ENCODE measurements around the gene FCER2.

FCER2 gene

DNA sequence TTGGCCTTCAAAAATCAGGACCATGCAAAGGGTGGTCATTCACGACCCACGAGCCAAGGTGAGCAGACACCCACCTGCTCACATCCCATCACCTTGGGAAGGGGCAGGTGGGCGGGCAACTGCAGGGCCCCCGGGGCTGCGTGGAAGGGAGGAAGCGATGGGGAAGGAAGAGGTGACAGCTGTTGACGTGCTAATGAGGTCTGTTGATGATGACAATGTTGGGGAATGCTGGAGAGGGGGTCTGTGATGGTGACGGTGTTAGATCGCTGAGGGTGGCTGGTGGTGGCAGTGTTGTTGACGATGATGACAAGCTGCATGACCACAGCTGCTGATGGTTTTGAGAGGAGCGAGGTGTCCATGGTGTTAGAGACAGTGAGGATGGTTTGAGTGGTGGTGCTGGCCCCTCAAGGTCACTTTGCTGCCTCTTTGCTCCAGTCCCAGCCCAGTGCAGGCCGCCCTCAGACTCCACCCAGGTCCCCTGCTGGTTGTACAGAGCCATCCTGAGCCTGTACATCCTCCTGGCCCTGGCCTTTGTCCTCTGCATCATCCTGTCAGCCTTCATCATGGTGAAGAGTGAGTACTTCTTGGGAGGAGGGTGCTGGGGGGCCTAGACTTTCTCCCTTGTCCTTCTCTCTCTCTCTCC, 24.1 kb downstream of the FCER2 start:
- DNase-seq (ENCODE audit: low read depth, low spot score), result no peak

DNA sequence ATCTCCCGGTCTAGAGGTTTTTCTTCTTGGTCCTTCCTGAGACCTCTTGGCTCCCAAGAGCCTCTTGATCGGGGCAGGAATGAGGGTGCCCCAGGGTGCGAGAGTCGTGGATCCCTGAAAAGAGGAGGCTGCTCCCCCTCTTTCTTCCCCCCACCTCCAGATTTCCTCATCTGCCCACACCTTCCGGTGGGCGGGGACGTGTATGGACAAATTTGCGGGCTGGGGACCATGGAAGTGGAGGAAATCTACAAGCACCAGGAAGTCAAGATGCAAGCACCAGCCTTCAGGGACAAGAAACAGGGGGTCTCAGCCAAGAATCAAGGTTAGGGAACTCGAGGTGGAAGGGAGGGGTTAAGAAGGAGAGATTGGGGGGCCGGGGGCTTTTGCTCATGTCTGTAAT, 25.1 kb downstream of the FCER2 start, which contains the start of gene MCEMP1:
Gene MCEMP1 (plus strand): TSS at position 237 of the 400 bp plus-strand sequence. CDS start 31 bp downstream, at position 268.
- no peak for DNase-seq (ENCODE audit: low read depth, low spot score)

DNA sequence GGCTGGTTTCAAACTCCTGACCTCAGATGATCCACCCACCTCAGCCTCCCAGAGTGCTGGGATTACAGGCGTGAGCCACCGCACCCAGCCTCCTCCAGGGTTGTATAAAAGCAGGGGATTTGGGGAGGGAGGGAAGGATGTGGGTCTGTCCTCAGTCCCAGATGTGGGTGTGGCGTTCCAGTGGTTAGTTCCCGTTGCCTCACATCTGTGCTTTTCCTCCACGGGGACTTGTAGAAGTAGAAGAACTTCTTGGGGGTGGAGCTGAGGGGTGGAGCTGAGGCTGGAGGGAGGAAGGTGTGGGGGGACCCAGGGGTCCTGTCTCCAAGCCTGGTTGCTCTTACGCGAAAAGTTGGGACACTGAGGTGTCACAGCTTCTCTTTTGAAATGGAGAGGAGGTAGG, 25.6 kb downstream of the FCER2 start:
- no peak for DNase-seq (ENCODE audit: low read depth, low spot score)

DNA sequence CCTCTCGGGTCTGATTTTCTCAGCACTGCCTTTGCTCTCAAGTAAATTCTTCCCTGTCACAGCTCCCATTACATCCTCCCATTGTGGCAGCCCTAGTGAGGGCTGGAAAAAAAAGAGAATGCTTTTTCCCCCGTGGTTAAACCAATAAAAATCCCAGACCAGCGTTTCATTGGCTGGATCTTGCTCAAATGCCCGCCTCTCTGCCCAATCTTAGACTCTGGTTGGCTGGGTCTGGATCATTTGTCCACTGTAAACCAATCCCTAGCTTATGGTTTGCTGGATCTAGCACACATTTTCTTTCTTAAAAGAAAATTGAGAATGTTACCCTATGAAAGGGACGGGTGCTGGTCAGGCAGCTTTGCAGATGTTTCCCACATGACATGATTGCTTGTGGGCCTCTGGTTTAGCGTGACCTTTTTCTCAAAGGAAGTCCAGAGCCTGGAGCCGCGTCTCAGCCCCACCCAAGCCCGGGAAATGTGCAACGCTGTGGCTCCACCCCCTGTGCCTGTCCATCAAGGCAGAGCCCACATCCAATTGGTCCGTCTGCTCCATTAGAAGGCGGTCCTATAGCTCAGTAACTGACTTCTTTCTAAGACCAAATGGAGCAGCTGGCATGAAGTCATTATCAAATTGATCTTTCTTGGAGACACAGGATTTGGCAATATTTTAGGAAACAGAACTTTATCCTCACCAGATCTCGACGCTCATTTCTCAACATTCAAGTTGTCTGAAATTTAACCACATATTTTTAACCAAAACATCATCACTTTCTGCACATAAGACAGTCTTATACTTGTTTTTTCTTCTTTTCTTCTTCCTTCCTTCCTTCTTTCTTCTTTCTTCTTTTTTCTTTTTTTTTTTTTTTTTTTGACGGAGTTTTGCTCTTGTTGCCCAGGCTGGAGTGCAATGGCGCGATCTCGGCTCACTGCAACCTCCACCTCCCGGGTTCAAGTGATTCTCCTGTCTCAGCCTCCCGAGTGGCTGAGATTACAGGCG, 27.6 kb downstream of the FCER2 start:
- DNase-seq (ENCODE audit: low read depth, low spot score), result peak; percentile 76

DNA sequence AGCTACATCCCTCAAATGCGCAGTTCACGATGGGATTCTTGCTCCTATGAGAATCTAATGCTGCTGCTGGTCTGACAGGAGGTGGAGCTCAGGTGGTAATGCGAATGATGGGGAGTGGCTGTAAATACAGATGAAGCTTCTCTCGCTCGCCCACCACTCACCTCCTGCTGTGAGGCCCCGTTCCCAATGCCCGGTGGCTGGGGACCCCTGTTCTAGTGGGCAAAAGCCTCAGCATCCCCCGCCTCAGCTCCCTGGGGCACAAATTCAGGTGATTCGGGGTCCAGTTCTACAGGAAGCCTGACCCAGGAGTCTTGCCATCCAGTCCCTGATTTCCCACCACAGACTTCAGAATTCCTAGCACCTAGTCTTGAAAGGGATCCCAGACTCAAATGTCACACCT, 29.4 kb downstream of the FCER2 start:
- no peak for DNase-seq (ENCODE audit: low read depth, low spot score)

DNA sequence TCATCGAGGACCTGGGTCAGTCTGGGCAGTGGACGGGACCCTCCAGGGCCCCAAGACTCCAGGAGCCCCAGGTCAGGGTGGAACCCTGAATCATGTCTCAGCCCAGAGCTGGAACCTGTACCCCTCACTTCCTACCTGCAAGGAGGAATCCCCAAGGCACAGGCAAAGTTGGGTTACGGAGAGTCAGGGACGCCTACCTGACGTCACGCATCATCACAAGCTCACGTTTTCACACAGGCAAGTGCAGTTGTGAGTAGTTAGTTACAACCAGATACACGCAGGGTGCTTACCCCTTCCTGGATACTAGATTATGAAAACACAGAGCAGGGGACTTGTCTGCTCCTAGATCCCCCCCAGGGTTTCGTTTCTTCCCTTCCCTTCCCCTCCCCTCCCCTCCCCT, 31.1 kb downstream of the FCER2 start:
- DNase-seq (ENCODE audit: low read depth, low spot score), result no peak

DNA sequence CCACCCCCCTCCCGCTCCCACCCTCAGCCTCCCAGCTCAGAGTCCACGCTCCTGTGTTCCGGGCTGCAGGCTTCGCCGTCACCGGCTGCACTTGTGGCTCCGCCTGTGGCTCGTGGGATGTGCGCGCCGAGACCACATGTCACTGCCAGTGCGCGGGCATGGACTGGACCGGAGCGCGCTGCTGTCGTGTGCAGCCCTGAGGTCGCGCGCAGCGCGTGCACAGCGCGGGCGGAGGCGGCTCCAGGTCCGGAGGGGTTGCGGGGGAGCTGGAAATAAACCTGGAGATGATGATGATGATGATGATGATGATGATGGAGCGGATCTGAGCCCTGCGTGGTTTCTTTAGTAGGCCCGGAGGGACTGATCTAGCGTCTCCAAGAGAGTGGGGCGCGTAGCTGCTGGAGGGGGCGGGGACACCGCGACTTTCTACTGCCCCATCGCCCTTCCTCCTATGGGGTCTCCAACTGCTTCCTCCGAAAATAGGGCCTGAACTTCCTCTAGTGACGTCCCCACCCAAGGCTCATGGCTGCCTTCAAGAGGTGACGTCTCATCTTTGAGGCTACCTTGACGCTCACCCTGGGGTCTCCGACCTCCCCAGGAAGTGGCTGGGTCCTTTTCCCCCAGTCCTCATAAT, 31.7 kb downstream of the FCER2 start:
- DNase-seq (ENCODE audit: low read depth, low spot score), result no peak

DNA sequence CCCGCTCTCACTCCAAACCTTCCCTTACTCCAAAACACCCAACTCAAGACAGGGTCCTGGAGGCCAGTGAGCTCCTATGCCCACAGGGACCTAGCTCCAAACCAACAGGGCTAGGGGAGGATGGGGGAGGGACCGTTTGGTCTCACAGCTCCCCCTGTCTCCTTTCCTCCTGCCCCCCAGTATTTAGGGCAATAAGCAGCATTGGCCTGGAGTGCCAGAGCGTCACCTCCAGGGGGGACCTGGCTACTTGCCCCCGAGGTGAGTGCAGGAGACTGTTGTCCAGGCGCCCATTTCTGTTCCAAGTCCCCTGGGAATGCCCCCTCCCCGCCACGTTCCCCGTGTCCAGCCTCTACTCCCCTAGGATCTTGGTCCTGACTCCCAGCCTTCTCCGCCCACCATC, 32.3 kb downstream of the FCER2 start:
- DNase-seq (ENCODE audit: low read depth, low spot score), result no peak

DNA sequence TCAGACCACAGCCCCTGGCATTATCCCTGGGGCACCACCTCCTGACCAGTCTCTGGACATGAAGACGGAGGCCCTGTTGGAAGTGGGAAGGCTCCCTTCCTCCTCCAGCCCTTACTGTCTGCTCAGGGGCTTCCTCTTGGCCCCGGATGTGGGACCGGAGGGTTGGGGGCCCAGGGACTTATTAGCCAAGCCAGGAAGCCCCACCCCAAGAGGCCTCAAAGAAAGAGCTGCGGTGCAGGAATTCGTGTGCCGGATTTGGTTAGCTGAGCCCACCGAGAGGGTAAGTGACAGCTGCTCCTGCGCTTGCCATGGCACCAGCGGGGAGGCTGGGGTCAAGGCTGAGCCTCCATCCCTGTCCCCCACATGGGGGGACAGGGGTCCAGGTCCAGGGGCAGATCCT, 33.1 kb downstream of the FCER2 start, which contains the start of gene RETN:
Gene RETN (plus strand): TSS at position 208 of the 400 bp plus-strand sequence. CDS start 278 bp downstream, outside the sequence.
- no peak for DNase-seq (ENCODE audit: low read depth, low spot score)

DNA sequence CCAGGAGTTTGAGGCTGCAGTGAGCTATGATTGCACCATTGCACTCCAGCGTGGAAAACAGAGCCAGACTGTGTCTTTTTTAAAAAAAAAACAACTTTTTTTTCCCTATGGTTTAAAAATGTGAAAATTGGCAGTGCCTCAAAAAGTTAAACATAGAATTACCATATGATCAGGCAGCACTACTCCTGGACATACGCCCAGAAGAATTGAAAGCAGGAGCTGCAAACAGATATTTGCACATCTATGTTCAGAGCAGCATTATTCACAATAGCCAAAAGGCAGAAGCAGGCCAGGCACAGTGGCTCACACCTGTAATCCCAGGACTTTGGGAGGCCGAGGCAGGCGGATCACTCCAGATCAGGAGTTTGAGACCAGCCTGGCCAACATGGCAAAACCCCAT, 36.9 kb downstream of the FCER2 start:
- no peak for DNase-seq (ENCODE audit: low read depth, low spot score)

DNA sequence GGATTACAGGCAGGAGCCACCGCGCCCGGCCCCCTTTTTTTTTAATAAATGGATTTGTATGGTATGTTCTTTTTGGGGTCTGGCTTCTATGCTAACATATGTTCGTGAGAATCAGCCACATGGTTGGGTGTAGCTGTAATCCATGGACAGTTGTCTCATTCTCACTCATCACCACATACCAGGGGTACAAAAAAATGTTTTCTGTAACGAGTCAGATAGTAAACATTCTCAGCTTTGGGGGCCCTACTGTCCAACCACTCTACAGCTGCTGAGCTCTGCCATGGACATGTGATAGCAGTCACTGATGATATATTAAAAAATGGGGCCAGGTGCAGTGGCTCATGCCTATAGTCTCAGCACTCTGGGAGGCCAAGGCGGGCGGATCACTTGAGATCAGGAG, 38.2 kb downstream of the FCER2 start:
- DNase-seq (ENCODE audit: low read depth, low spot score), result no peak

DNA sequence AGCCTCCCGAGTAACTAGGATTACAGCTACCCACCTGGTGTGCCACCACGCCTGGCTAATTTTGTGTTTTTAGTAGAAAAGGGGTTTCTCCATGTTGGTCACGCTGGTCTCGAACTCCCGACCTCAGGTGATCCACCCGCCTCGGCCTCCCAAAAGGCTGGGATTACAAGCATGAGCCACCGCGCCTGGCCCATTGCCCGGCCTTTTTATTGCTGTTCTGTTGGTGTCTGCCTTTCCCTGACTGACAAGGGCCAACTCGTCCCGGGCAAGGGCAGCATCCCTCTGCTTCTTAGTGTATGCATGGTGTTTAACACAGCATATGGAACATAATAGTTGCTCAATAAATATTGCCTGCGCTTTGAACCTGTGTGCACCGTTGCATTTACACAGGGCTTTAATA, 39.3 kb downstream of the FCER2 start:
- no peak for DNase-seq (ENCODE audit: low read depth, low spot score)

DNA sequence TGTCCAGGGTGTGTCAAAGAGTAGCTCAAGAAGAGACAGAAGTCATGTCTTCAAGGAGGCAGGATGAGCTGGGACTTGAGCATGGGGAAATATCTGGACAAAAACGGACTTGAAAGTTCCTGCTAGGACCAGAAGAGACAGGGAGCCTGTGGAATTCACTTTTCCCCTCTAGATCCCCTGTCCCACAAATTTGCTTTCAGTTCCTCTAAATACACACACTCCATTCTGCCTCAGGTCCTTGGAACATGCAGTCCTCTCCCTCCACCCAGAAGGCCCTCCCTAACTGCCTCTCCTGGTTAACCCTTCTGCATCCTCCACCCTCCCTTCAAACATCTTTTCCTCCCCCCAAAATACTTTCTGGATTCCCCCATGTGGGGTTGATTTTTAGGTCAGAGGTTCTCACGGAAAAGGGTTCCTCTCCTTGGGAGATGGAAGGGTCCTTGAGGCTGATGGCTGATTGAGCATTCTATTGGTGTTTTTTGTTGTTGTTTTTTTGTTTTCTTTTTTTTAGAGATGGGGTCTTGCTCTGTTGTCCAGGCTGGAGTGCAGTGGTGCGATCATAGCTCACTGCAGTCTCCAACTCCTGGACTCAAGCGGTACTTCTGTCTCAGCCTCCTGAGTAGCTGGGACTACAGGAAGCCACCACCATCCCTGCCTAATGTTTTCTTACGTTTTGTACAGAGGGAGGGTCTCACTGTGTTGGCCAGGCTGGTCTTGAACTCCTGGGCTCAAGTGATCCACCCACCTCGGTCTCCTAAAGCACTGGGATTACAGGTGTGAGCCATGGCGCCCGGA, 40.0 kb downstream of the FCER2 start:
- DNase-seq (ENCODE audit: low read depth, low spot score), result no peak

DNA sequence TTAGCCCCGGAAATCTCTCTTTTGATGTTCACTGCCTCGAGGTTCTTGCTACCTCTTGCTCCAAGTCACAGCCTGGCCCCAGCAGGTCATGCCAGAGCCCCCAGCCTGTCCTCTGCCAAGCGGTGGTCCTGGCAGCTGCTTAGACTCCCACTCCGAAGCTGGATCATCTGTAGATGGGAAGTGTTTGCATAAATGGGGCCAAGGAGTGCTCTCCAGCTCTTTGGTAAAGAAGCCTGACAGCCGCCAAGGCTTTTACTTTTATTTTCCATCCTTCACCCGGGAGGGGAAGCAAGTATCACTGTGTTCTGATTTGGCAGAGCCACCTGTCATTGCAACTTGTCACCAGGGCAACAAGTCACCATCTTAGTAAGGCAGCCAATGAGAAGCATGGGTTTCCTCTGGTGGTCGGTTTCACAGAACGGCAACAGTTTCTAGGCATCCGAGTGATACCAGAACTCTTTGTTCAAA, 43.7 kb downstream of the FCER2 start:
- DNase-seq (ENCODE audit: low read depth, low spot score), result no peak

DNA sequence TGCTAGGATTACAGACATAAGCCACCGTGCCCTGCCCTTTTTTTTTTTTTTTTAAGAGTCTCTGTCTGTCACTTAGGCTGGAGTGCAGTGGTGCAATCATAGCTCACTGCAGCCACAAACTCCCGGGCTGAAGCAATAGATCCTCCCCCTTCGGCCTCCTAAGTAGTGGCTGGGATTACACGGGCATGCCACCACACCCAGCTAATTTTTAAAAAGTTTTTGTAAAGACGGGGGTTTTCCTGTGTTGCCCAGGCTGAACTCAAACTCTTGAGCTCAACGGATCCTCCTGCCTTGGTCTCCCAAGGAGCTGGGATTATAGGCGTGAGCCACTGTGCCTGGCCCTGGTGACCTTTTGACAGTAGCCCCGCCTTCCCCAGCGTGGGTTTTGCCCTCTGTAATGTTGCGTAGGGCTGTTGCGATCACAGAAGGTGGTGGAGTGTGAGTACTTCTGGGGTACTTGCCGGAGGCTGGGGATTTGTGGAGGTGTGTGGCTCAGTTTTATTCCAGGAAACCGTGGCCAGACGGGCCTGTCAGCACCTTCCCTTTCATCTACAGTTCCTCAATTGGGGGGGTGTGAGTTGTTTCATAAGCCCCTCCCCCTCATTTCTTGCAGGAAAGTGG, 44.7 kb downstream of the FCER2 start:
- DNase-seq (ENCODE audit: low read depth, low spot score), result no peak

DNA sequence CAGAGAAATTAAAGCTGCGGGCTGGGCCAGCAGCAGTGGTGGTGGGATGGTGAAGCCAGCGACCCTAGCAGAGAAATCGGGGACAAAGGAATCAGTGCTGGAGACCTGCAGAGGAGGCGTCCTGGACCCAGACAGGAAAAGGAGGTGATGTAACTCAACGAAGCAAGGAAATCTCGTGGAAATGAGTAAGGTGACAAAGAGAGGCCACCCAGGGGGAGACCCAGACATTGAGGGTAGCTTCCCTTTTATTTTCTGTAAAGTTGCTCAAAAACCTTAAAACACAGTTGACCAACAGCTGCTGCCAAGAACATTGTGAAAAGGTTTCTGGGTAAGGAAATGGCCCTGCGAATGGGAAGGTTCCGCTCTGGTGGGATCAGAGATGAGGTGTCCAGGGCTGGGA, 46.4 kb downstream of the FCER2 start:
- no peak for DNase-seq (ENCODE audit: low read depth, low spot score)

DNA sequence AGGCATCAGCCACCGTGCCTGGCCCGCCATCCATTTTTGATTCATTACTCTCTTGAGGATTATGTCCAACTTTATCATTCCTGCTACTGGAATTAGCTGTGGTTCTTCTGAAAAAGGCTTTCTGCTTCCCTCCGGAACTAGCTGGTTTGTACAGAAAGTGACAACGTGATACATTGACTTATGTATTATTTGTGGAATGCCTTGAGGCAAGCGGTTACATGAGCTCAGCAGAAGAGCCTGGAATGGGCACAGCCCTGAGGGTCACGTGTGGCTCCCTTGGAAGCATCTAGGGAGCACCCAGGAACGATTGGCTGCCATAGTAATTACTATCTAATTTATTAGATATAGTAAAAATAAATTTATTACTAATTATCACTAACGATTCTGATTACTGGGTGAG, 47.5 kb downstream of the FCER2 start:
- no peak for DNase-seq (ENCODE audit: low read depth, low spot score)

DNA sequence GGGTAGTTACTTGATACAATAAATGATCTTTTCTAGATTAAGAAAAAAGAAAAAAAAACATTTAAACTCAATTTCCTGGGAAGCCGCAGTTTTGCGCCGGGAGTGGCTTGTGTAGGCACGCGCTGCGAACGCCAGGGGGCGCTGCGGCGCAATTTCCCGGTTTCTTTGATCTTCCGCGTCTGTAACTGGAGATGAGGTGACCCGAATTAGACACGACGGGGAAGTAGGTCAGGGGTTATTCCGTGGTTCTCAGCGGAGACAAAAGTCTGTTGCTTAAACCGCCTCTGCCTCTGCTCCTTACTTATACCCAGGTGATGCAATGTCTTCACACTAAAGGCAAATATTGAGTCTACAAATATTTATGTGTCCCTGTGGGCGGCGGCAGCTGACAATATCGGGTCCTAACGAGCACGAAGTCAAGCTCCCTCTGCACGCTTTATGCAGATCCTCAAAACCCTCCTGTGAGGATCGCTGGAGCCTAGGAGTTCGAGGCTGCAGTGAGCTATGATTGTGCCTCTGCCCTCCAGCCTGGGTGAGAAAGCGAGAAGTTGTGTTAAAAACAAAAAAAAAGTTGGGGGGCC, 49.8 kb downstream of the FCER2 start:
- peak; percentile 92 for DNase-seq (ENCODE audit: low read depth, low spot score)

DNA sequence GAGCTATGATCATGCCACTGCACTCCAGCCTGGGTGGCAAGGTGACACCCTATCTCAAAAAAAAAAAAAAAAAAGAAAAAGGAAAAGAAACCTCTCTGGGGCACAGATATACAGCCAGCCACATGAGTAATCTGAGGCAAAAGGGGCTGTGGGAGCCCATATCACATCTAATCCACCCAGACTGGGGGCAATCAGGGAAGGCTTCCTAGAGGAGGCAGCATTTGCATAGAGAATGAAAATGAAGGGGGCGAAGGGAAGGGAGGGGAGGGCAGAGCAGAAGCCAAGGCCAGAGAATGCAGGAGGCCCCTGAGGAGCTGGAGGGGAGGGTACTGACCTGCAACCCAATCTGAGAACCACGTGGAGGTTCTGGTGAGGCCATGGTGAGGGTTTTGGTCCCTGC, 51.8 kb downstream of the FCER2 start:
- DNase-seq (ENCODE audit: low read depth, low spot score), result no peak

DNA sequence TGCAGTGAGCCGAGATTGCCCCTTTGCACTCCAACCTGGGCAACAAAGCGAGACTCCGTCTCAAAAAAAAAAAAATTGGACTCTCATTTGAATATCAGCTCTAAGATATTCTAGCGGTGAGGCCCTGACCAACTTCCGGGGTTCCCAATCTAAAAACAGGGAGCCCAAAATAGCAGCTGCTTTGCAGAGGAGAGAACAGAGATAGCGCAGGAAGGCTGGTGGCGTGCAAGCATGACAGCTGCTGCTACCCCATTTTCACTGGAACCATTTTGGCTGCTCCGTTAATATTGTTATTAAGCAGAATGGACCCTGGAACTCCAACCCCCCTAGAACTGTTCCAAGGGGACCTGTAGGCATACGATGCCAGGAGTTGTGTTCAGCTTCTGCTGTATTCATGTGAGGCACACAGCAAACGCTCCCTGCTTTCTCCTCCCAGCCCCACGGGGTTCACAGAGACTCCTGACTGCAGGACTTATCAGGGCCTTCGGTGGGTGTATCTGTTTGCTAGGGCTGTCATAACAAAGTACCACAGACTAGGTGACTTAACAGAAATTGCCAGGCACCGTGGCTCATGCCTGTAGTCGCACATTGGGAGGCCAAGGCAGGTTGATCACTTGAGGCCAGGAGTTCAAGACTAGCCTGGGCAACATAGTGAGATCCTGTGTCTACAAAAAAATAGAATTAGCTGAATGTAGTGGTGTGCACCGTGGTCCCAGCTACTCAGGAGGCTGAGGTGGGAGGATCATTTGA, 53.5 kb downstream of the FCER2 start:
- DNase-seq (ENCODE audit: low read depth, low spot score), result no peak
